ENCODE measurements around the gene JMY. TPM values are rescaled to one million over a fixed set of nuclear protein-coding genes. Genes with fewer than 3 reads are reported as not detected.

Gene JMY
- total RNA-seq, 1 experiment from 2014 or later: 12.5 TPM

DNA sequence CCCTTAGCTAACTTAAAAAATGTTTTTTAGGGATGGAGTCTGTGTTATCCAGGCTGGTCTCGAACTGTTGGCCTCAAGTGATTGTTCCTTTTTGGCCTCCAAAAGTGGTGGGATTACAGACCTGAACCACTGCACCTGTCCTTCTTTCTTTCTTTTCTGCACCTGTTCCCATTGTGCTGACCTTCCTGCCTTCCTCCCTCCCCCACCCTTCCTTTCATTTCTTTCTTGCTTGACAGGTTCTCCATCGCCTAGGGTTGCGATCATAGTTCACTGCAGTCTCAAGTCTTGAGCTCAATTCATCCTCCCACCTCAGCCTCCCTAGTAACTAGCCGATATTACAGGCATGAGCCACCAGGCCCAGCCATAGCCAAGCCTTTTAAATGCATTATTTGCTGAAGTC, 20.6 kb downstream of the JMY start:
- Mint-ChIP-seq H3K9me3 (ENCODE audit: low read depth, unreplicated experiment) (no peaks in the 10 kb centered on the region), H3K4me3 (ENCODE audit: low read depth, unreplicated experiment) (no peak overlapping the region), H3K27ac (ENCODE audit: unreplicated experiment) (no peak overlapping the region), H3K4me1 (ENCODE audit: low read depth, unreplicated experiment) (peaks cover 18% of the 10 kb centered on the region), H3K36me3 (ENCODE audit: insufficient read depth, unreplicated experiment) (no peaks in the 10 kb centered on the region), H3K27me3 (ENCODE audit: unreplicated experiment) (no peaks in the 10 kb centered on the region)
- TF ChIP-seq CTCF (IDR thresholded peaks at IDR 0.05; ENCODE audit: unreplicated experiment): no peak
- BruUV-seq (replicated peaks): no TSS peak
- CTCF ChIA-PET: interaction anchor here (0.6 to 1.7 kb wide), 14 partner anchors 11 to 209 kb away, joined by 3 to 16 read pairs (median 4); no protein-coding TSS in a partner anchor
- intact Hi-C loops (cut with micrococcal nuclease; ENCODE audit: unreplicated experiment): loop anchor here (1.0 to 2.0 kb wide), 2 partner anchors 68 to 208 kb away; no protein-coding TSS in a partner anchor
- DNase-seq: peak; percentile 42

DNA sequence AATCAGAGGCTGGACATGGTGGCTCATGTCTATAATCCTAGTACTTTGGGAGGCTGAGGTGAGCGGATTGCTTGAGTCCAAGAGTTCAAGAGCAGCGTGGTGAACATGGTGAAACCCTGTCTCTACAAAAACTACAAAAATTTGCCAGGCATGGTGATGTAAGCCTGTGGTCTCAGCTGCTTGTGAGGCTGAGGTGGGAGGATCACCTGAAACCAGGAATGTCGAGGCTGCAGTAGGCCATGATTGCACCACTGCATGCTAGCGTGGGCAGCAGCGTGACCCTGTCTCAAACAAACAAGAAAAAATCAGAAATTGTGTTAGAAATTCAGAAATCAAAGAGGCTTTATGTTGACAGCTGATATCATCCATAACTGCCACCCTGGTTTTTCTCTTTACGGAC, 21.4 kb downstream of the JMY start:
- Mint-ChIP-seq H3K4me1 (ENCODE audit: low read depth, unreplicated experiment) (peaks cover 18% of the 10 kb centered on the region), H3K27me3 (ENCODE audit: unreplicated experiment) (no peaks in the 10 kb centered on the region), H3K36me3 (ENCODE audit: insufficient read depth, unreplicated experiment) (no peaks in the 10 kb centered on the region), H3K4me3 (ENCODE audit: low read depth, unreplicated experiment) (no peak overlapping the region), H3K27ac (ENCODE audit: unreplicated experiment) (no peak overlapping the region), H3K9me3 (ENCODE audit: low read depth, unreplicated experiment) (no peaks in the 10 kb centered on the region)
- BruUV-seq (replicated peaks): no TSS peak
- CTCF ChIA-PET: interaction anchor here (0.6 to 1.7 kb wide), 12 partner anchors 16 to 209 kb away, joined by 3 to 16 read pairs (median 4); no protein-coding TSS in a partner anchor
- intact Hi-C loops (cut with micrococcal nuclease; ENCODE audit: unreplicated experiment): loop anchor here (2.0 kb wide), 1 partner anchor 67 kb away; no protein-coding TSS in a partner anchor
- no peak for DNase-seq
- no peak for TF ChIP-seq CTCF (IDR thresholded peaks at IDR 0.05; ENCODE audit: unreplicated experiment)

DNA sequence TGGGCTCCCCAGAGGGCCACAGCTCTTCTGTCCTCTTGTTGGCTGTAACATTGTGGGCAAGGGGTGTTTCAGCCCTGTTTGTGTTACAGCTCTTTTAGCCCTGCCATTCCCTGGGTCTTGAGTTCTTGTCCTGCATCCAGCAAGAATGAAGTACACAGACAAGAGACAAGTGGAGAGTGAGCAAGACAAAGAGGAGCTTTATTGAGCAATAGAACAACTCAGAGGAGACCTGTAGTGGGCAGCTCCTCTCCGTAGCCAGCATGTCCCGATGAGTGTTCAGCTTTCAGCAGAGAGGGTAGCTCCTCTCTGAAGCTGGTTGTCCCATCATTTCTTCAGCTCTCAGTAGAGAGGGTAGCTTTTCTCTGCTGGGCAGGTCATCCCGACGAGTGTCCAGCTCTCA, 22.9 kb downstream of the JMY start:
- no peaks in the 10 kb centered on the region for H3K27me3 Mint-ChIP-seq (ENCODE audit: unreplicated experiment)
- no TSS peak for BruUV-seq (replicated peaks)
- H3K27ac Mint-ChIP-seq (ENCODE audit: unreplicated experiment): no peak overlapping the region

GRCh38 chr5:79259383-79259782, 23.5 kb downstream of the JMY start:
- no peak overlapping the region for H3K4me3 Mint-ChIP-seq (ENCODE audit: low read depth, unreplicated experiment)
- peaks cover 18% of the 10 kb centered on the region for H3K4me1 Mint-ChIP-seq (ENCODE audit: low read depth, unreplicated experiment)
- no peak overlapping the region for H3K27ac Mint-ChIP-seq (ENCODE audit: unreplicated experiment)
- intact Hi-C loops (cut with micrococcal nuclease; ENCODE audit: unreplicated experiment): no loop called here
- no peaks in the 10 kb centered on the region for H3K9me3 Mint-ChIP-seq (ENCODE audit: low read depth, unreplicated experiment)
- no peak for TF ChIP-seq CTCF (IDR thresholded peaks at IDR 0.05; ENCODE audit: unreplicated experiment)
- DNase-seq: no peak
- BruUV-seq (replicated peaks): no TSS peak
- H3K27me3 Mint-ChIP-seq (ENCODE audit: unreplicated experiment): no peaks in the 10 kb centered on the region
- no peaks in the 10 kb centered on the region for H3K36me3 Mint-ChIP-seq (ENCODE audit: insufficient read depth, unreplicated experiment)
- CTCF ChIA-PET: no interaction called here

More for the DNA sequence above, 22.9 kb downstream of the JMY start:
- Mint-ChIP-seq H3K9me3 (ENCODE audit: low read depth, unreplicated experiment) (no peaks in the 10 kb centered on the region), H3K4me3 (ENCODE audit: low read depth, unreplicated experiment) (no peak overlapping the region), H3K4me1 (ENCODE audit: low read depth, unreplicated experiment) (peaks cover 18% of the 10 kb centered on the region), H3K36me3 (ENCODE audit: insufficient read depth, unreplicated experiment) (no peaks in the 10 kb centered on the region)
- TF ChIP-seq CTCF (IDR thresholded peaks at IDR 0.05; ENCODE audit: unreplicated experiment): no peak
- no peak for DNase-seq
- intact Hi-C loops (cut with micrococcal nuclease; ENCODE audit: unreplicated experiment): no loop called here
- CTCF ChIA-PET: no interaction called here

Data from Calu3 (cell line).